T-helper 2 cell treated with Interferon-gamma antibody and Interleukin-4, amounts not matched to agents 100 ng/mL and 5 ng/mL, for 36 hours (primary cell): ENCODE measurements around the gene PLN. TPM values are rescaled to one million over a fixed set of nuclear protein-coding genes. Genes with fewer than 3 reads are reported as not detected.

Experiments used
- total RNA-seq: library from RNA; stranded (reverse); gene quantifications from 2 replicates; pipeline ENCODE4 v1.2.3, GENCODE V29; 2022

The PLN gene
- total RNA-seq, 1 donor from 2014 or later = not detected

Other genes with a start within 250 kb of the PLN start
- 39.1 and 41.2 TPM in 2 replicates for gene CEP85L, start 103.3 kb downstream of the PLN start, total RNA-seq